Measurements from ENCODE around the gene TRAFD1.

DNA sequence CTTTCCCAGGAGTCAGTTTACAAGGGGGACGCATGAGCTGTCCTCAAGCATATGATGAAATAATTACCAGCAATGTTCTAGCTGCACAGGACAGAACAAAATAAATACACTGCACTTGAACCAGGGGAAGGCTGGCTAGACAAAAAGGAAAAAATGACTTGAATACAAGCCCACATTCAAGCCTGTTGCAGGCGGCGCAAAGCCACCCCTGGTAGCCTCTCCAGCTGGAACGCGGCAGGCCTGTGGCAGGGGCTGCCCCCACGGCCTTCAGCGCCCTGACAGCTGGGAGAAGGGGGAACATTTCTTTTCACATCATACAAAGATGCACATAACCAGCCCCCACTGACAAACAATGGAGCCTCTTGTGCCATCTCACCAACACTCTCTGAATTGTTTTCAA, 57.1 kb downstream of the TRAFD1 start:
- TF ChIP-seq ZFP30 (CRISPR knock-in tag; IDR thresholded peaks at IDR 0.05): no peak
- no peak for TF ChIP-seq RARB (CRISPR knock-in tag; IDR thresholded peaks at IDR 0.05)
- TF ChIP-seq ZNF565 (CRISPR knock-in tag; conservative IDR thresholded peaks at IDR 0.05; ENCODE audit: low read depth): no peak
- TF ChIP-seq BACH2 (CRISPR knock-in tag; IDR thresholded peaks at IDR 0.05; ENCODE audit: borderline replicate concordance): no peak
- TF ChIP-seq, protein P1, sequence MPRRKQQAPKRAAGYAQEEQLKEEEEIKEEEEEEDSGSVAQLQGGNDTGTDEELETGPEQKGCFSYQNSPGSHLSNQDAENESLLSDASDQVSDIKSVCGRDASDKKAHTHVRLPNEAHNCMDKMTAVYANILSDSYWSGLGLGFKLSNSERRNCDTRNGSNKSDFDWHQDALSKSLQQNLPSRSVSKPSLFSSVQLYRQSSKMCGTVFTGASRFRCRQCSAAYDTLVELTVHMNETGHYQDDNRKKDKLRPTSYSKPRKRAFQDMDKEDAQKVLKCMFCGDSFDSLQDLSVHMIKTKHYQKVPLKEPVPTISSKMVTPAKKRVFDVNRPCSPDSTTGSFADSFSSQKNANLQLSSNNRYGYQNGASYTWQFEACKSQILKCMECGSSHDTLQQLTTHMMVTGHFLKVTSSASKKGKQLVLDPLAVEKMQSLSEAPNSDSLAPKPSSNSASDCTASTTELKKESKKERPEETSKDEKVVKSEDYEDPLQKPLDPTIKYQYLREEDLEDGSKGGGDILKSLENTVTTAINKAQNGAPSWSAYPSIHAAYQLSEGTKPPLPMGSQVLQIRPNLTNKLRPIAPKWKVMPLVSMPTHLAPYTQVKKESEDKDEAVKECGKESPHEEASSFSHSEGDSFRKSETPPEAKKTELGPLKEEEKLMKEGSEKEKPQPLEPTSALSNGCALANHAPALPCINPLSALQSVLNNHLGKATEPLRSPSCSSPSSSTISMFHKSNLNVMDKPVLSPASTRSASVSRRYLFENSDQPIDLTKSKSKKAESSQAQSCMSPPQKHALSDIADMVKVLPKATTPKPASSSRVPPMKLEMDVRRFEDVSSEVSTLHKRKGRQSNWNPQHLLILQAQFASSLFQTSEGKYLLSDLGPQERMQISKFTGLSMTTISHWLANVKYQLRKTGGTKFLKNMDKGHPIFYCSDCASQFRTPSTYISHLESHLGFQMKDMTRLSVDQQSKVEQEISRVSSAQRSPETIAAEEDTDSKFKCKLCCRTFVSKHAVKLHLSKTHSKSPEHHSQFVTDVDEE (CRISPR knock-in tag; IDR thresholded peaks at IDR 0.05): no peak
- TF ChIP-seq PATZ1 (CRISPR knock-in tag; IDR thresholded peaks at IDR 0.05; ENCODE audit: borderline replicate concordance): no peak
- TF ChIP-seq GLIS3 (CRISPR knock-in tag; IDR thresholded peaks at IDR 0.05): no peak
- TF ChIP-seq ZNF70 (CRISPR knock-in tag; IDR thresholded peaks at IDR 0.05): no peak
- no peak for TF ChIP-seq CREB5 (CRISPR knock-in tag; IDR thresholded peaks at IDR 0.05; ENCODE audit: low read depth)
- no peak for TF ChIP-seq OSR1 (CRISPR knock-in tag; IDR thresholded peaks at IDR 0.05)
- TF ChIP-seq TCF4 (CRISPR knock-in tag; IDR thresholded peaks at IDR 0.05; ENCODE audit: borderline replicate concordance): no peak
